Osteocyte (in vitro differentiated cells): Measurements from ENCODE around the gene NTRK2. TPM values are rescaled to one million over a fixed set of nuclear protein-coding genes. Genes with fewer than 3 reads are reported as not detected.

ENCODE experiments used
- DNase-seq: peaks from one replicate; pipeline ENCODE4 v3.0.0; 2021; ENCODE audit warnings: mixed read lengths; ENCODE audit not compliant: unreplicated experiment; ENCODE audit errors: extremely low spot score
- H3K27ac Mint-ChIP-seq: one replicate; pipeline ENCODE4 v1.8.0; 2021; ENCODE audit warnings: mild to moderate bottlenecking, mixed read lengths; ENCODE audit not compliant: unreplicated experiment
- H3K27me3 Mint-ChIP-seq: one replicate; pipeline ENCODE4 v1.8.0; 2021; ENCODE audit warnings: mixed read lengths; ENCODE audit not compliant: unreplicated experiment
- H3K36me3 Mint-ChIP-seq: one replicate; pipeline ENCODE4 v1.8.0; 2021; ENCODE audit warnings: mixed read lengths; ENCODE audit not compliant: unreplicated experiment
- H3K4me1 Mint-ChIP-seq: one replicate; pipeline ENCODE4 v1.8.0; 2021; ENCODE audit warnings: mixed read lengths; ENCODE audit not compliant: unreplicated experiment
- H3K4me3 Mint-ChIP-seq: one replicate; pipeline ENCODE4 v1.8.0; 2021; ENCODE audit warnings: mild to moderate bottlenecking, moderate library complexity, mixed read lengths; ENCODE audit not compliant: unreplicated experiment
- H3K9me3 Mint-ChIP-seq: one replicate; pipeline ENCODE4 v1.8.0; 2021; ENCODE audit warnings: mixed read lengths; ENCODE audit not compliant: unreplicated experiment
- CTCF ChIP-seq: fragments of 200-600 bp; sonication (generic); IDR thresholded peaks from 2 replicates; pipeline ENCODE4 v1.5.0; 2021; ENCODE audit warnings: antibody characterized with exemption, mild to moderate bottlenecking, moderate library complexity
- total RNA-seq: library from RNA; stranded (reverse); gene quantifications from 2 replicates; pipeline ENCODE4 v1.2.1, GENCODE V29; 2021

Gene NTRK2
- total RNA-seq, 1 donor from 2014 or later, result 29.4 TPM

GRCh38 chr9:84808416-84808815 lies 138.9 kb downstream of the NTRK2 start:
- Mint-ChIP-seq H3K36me3 (peaks cover 3% of the 10 kb centered on the region), H3K27me3 (no peaks in the 10 kb centered on the region), H3K4me3 (no peak overlapping the region), H3K4me1 (peaks cover 27% of the 10 kb centered on the region), H3K27ac (no peak overlapping the region), H3K9me3 (no peaks in the 10 kb centered on the region)
- peak; percentile 5 for TF ChIP-seq CTCF
- no peak for DNase-seq

- Mint-ChIP-seq H3K36me3 (peaks cover 7% of the 10 kb centered on the region), H3K27me3 (no peaks in the 10 kb centered on the region), H3K9me3 (no peaks in the 10 kb centered on the region), H3K4me3 (no peak overlapping the region), H3K27ac (no peak overlapping the region), H3K4me1 (peaks cover 21% of the 10 kb centered on the region)
- DNase-seq, result no peak
- TF ChIP-seq CTCF, result no peak
These were observed 141.7 kb downstream of the NTRK2 start for GRCh38 chr9:84811072-84811750.

GRCh38 chr9:84811751-84812074 lies 142.2 kb downstream of the NTRK2 start:
- Mint-ChIP-seq H3K9me3 (no peaks in the 10 kb centered on the region), H3K27me3 (no peaks in the 10 kb centered on the region), H3K4me3 (no peak overlapping the region), H3K27ac (no peak overlapping the region), H3K36me3 (peaks cover 7% of the 10 kb centered on the region), H3K4me1 (peaks cover 21% of the 10 kb centered on the region)
- DNase-seq, result no peak
- TF ChIP-seq CTCF, result no peak

- Mint-ChIP-seq H3K36me3 (peaks cover 7% of the 10 kb centered on the region), H3K4me3 (no peak overlapping the region), H3K4me1 (peaks cover 21% of the 10 kb centered on the region), H3K27ac (no peak overlapping the region), H3K27me3 (no peaks in the 10 kb centered on the region), H3K9me3 (no peaks in the 10 kb centered on the region)
- DNase-seq, result no peak
- no peak for TF ChIP-seq CTCF
These were observed 142.8 kb downstream of the NTRK2 start for GRCh38 chr9:84812355-84812754.

GRCh38 chr9:84812847-84813246 lies 143.3 kb downstream of the NTRK2 start:
- no peak for TF ChIP-seq CTCF
- H3K27ac Mint-ChIP-seq, result no peak overlapping the region
- no peak for DNase-seq
- H3K4me3 Mint-ChIP-seq, result no peak overlapping the region
- H3K36me3 Mint-ChIP-seq, result peaks cover 7% of the 10 kb centered on the region
- H3K9me3 Mint-ChIP-seq, result no peaks in the 10 kb centered on the region
- no peaks in the 10 kb centered on the region for H3K27me3 Mint-ChIP-seq
- H3K4me1 Mint-ChIP-seq, result peaks cover 21% of the 10 kb centered on the region
